H9 (cell line): ENCODE results near the gene ZCCHC17. TPM values are rescaled to one million over a fixed set of nuclear protein-coding genes. Genes with fewer than 3 reads are reported as not detected.

Source experiments
- DNase-seq: peaks from one replicate; pipeline ENCODE4 v3.0.0-alpha.2; 2017
- H2AFZ ChIP-seq: one replicate; pipeline ENCODE4 v1.6.1; 2013; ENCODE audit warnings: mild to moderate bottlenecking, low read length, control low read depth, moderate library complexity
- H2AK5ac ChIP-seq: 2 replicates; pipeline ENCODE4 v1.6.1; 2013; ENCODE audit warnings: low read length, control low read depth, mixed read lengths; ENCODE audit not compliant: insufficient read length
- H2BK120ac ChIP-seq: one replicate; pipeline ENCODE4 v1.6.1; 2013; ENCODE audit warnings: low read depth, mild to moderate bottlenecking, low read length, control low read depth, inconsistent platforms; ENCODE audit not compliant: poor library complexity, severe bottlenecking
- H2BK12ac ChIP-seq: 2 replicates; pipeline ENCODE4 v1.6.1; 2013; ENCODE audit warnings: low read length, control low read depth, mixed read lengths, low read depth; ENCODE audit not compliant: insufficient read length
- H2BK15ac ChIP-seq: 2 replicates; pipeline ENCODE4 v1.6.1; 2013; ENCODE audit warnings: low read depth, low read length, control low read depth
- H2BK20ac ChIP-seq: one replicate; pipeline ENCODE4 v1.6.1; 2013; ENCODE audit warnings: low read depth, mild to moderate bottlenecking, low read length, control low read depth, inconsistent platforms; ENCODE audit not compliant: poor library complexity, severe bottlenecking
- H2BK5ac ChIP-seq: 2 replicates; pipeline ENCODE4 v1.6.1; 2013; ENCODE audit warnings: low read length, control low read depth, mixed read lengths; ENCODE audit not compliant: insufficient read length
- H3K14ac ChIP-seq: 2 replicates; pipeline ENCODE4 v1.6.1; 2013; ENCODE audit warnings: low read length, control low read depth; ENCODE audit not compliant: insufficient read depth
- H3K18ac ChIP-seq: 2 replicates; pipeline ENCODE4 v1.6.1; 2013; ENCODE audit warnings: low read depth, mild to moderate bottlenecking, mixed read lengths, low read length, control low read depth; ENCODE audit not compliant: insufficient read length
- H3K23ac ChIP-seq: 2 replicates; pipeline ENCODE4 v1.6.1; 2013; ENCODE audit warnings: low read length, control low read depth, mixed read lengths, low read depth; ENCODE audit not compliant: insufficient read length
- H3K23me2 ChIP-seq: 2 replicates; pipeline ENCODE4 v1.6.1; 2013; ENCODE audit warnings: low read depth, mild to moderate bottlenecking, mixed read lengths, low read length, control low read depth; ENCODE audit not compliant: insufficient read length, poor library complexity, severe bottlenecking
- H3K27ac ChIP-seq: 2 replicates; pipeline ENCODE4 v1.5.1; 2013; ENCODE audit warnings: low read length, control low read depth, mixed read lengths, low read depth; ENCODE audit not compliant: insufficient read length
- H3K27me3 ChIP-seq: 2 replicates; pipeline ENCODE4 v1.6.1; 2013; ENCODE audit warnings: low read length, control low read depth, inconsistent platforms; ENCODE audit not compliant: insufficient read depth
- H3K4ac ChIP-seq: 2 replicates; pipeline ENCODE4 v1.6.1; 2013; ENCODE audit warnings: low read depth, mild to moderate bottlenecking, control low read depth, inconsistent platforms, low read length, moderate library complexity
- H3K4me1 ChIP-seq: 2 replicates; pipeline ENCODE4 v1.6.1; 2013; ENCODE audit warnings: low read length, control low read depth, inconsistent platforms; ENCODE audit not compliant: insufficient read depth
- H3K4me2 ChIP-seq: 2 replicates; pipeline ENCODE4 v1.6.1; 2013; ENCODE audit warnings: low read length, control low read depth, mixed read lengths; ENCODE audit not compliant: insufficient read length, insufficient read depth
- H3K56ac ChIP-seq: 2 replicates; pipeline ENCODE4 v1.6.1; 2013; ENCODE audit warnings: low read depth, mild to moderate bottlenecking, mixed read lengths, low read length, control low read depth; ENCODE audit not compliant: insufficient read length
- H3K79me1 ChIP-seq: 2 replicates; pipeline ENCODE4 v1.6.1; 2013; ENCODE audit warnings: low read depth, mild to moderate bottlenecking, moderate library complexity, low read length, control low read depth, inconsistent platforms; ENCODE audit not compliant: insufficient read depth, poor library complexity, severe bottlenecking
- H3K79me2 ChIP-seq: 2 replicates; pipeline ENCODE4 v1.6.1; 2013; ENCODE audit warnings: low read length, control low read depth, inconsistent platforms; ENCODE audit not compliant: insufficient read depth
- H3K9ac ChIP-seq: 2 replicates; pipeline ENCODE4 v1.6.1; 2013; ENCODE audit warnings: low read length, control low read depth, mixed read lengths; ENCODE audit not compliant: insufficient read length; ENCODE audit errors: extremely low read depth
- H3K9me3 ChIP-seq: one replicate; pipeline ENCODE4 v1.6.1; 2013; ENCODE audit warnings: low read depth, low read length, inconsistent platforms; ENCODE audit not compliant: control insufficient read depth
- H3T11ph ChIP-seq: one replicate; pipeline ENCODE4 v1.6.1; 2013; ENCODE audit warnings: mild to moderate bottlenecking, low read length, control low read depth, inconsistent platforms
- H4K20me1 ChIP-seq: one replicate; pipeline ENCODE4 v1.6.1; 2013; ENCODE audit not compliant: control insufficient read depth, insufficient read length, insufficient read depth
- H4K5ac ChIP-seq: 2 replicates; pipeline ENCODE4 v1.6.1; 2013; ENCODE audit warnings: low read depth, mild to moderate bottlenecking, mixed read lengths, low read length, control low read depth; ENCODE audit not compliant: insufficient read length
- H4K8ac ChIP-seq: replicated peaks from 2 replicates; pipeline ENCODE4 v1.6.1; 2013; ENCODE audit warnings: low read length, control low read depth, mixed read lengths, low read depth; ENCODE audit not compliant: insufficient read length
- H4K91ac ChIP-seq: 2 replicates; pipeline ENCODE4 v1.6.1; 2013; ENCODE audit warnings: low read depth, mild to moderate bottlenecking, moderate library complexity, mixed read lengths, low read length, control low read depth; ENCODE audit not compliant: insufficient read length
- H3K27ac Mint-ChIP-seq, 3 experiments: 2 replicates in 2 of 3; 3 replicates in 1 of 3; pipeline ENCODE4 v1.8.0; 2020 to 2021; ENCODE audit warnings: mixed read lengths in 3 of 3, mild to moderate bottlenecking in 1 of 3, moderate library complexity in 1 of 3
- H3K27me3 Mint-ChIP-seq: 2 replicates; pipeline ENCODE4 v1.8.0; 2021; ENCODE audit warnings: low read depth, mild to moderate bottlenecking, moderate library complexity, mixed read lengths
- H3K36me3 Mint-ChIP-seq, 3 experiments: 2 replicates in 2 of 3; 3 replicates in 1 of 3; pipeline ENCODE4 v1.8.0; 2020 to 2021; ENCODE audit warnings: low read depth in 3 of 3, mixed read lengths in 3 of 3; ENCODE audit not compliant: insufficient read depth in 1 of 3
- H3K4me1 Mint-ChIP-seq, 2 experiments: 2 replicates each; pipeline ENCODE4 v1.8.0; 2020; ENCODE audit warnings: mixed read lengths in 2 of 2
- H3K4me3 Mint-ChIP-seq, 2 experiments: 2 replicates in 1 of 2; 3 replicates in 1 of 2; pipeline ENCODE4 v1.8.0; 2020 to 2021; ENCODE audit warnings: mild to moderate bottlenecking in 2 of 2, mixed read lengths in 2 of 2, moderate library complexity in 1 of 2
- H3K9me3 Mint-ChIP-seq, 2 experiments: 2 replicates in 1 of 2; 3 replicates in 1 of 2; pipeline ENCODE4 v1.8.0; 2020; ENCODE audit warnings: mild to moderate bottlenecking in 2 of 2, mixed read lengths in 2 of 2, moderate library complexity in 1 of 2
- WGBS: extraction: QIAGEN DNeasy Blood & Tissue Kit; methylation state at CpG from one replicate; pipeline ENCODE4 v1.1.7; 2013; ENCODE audit warnings: missing lambda C conversion rate, low lambda C conversion rate, mixed read lengths; ENCODE audit not compliant: insufficient read length; ENCODE audit errors: extremely low coverage; 5-methylcytosine and 5-hydroxymethylcytosine counted together
- total RNA-seq: library from RNA; stranded (reverse); gene quantifications from 2 replicates; pipeline ENCODE4 v1.2.1, GENCODE V29; 2021
- TF ChIP-seq, protein P1 (sequence below): fragments of 200-600 bp; sonication (generic); conservative IDR thresholded peaks from 3 replicates; pipeline ENCODE4 v1.8.0; 2021; ENCODE audit warnings: antibody characterized with exemption, mild to moderate bottlenecking

Gene ZCCHC17
- total RNA-seq, 1 experiment from 2014 or later, result 50.4 TPM

- no peak overlapping the region for H3T11ph ChIP-seq
- no peak overlapping the region for H3K23ac ChIP-seq
- H2BK20ac ChIP-seq, result no peak overlapping the region
- H3K4me1 ChIP-seq, result no peaks in the 10 kb centered on the region
- TF ChIP-seq, protein P1, sequence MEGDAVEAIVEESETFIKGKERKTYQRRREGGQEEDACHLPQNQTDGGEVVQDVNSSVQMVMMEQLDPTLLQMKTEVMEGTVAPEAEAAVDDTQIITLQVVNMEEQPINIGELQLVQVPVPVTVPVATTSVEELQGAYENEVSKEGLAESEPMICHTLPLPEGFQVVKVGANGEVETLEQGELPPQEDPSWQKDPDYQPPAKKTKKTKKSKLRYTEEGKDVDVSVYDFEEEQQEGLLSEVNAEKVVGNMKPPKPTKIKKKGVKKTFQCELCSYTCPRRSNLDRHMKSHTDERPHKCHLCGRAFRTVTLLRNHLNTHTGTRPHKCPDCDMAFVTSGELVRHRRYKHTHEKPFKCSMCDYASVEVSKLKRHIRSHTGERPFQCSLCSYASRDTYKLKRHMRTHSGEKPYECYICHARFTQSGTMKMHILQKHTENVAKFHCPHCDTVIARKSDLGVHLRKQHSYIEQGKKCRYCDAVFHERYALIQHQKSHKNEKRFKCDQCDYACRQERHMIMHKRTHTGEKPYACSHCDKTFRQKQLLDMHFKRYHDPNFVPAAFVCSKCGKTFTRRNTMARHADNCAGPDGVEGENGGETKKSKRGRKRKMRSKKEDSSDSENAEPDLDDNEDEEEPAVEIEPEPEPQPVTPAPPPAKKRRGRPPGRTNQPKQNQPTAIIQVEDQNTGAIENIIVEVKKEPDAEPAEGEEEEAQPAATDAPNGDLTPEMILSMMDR, result no peak
- H3K27ac Mint-ChIP-seq, result no peak overlapping the region
- no peaks in the 10 kb centered on the region for H4K20me1 ChIP-seq
- no peak overlapping the region; a peak in 1 of 5 replicates for H3K4me3 Mint-ChIP-seq
- H3K27ac ChIP-seq, result no peak overlapping the region
- H3K79me2 ChIP-seq, result no peaks in the 10 kb centered on the region
- no peaks in the 10 kb centered on the region for H3K27me3 ChIP-seq
- H2AFZ ChIP-seq, result no peak overlapping the region
- H2AK5ac ChIP-seq, result no peak overlapping the region
- H4K91ac ChIP-seq, result no peak overlapping the region
- H2BK12ac ChIP-seq, result no peak overlapping the region
- no peak overlapping the region for H3K14ac ChIP-seq
- WGBS, result no CpG with 5 or more reads among the region's 3 CpGs
- no peaks in the 10 kb centered on the region for H3K9me3 ChIP-seq
- H3K18ac ChIP-seq, result no peak overlapping the region
- no peak overlapping the region for H3K9ac ChIP-seq
- no peaks in the 10 kb centered on the region for H3K4me1 Mint-ChIP-seq
- no peaks in the 10 kb centered on the region for H3K79me1 ChIP-seq
- H2BK15ac ChIP-seq, result no peak overlapping the region
- H3K4me2 ChIP-seq, result no peak overlapping the region
- H3K23me2 ChIP-seq, result no peaks in the 10 kb centered on the region
- H2BK5ac ChIP-seq, result no peak overlapping the region
- DNase-seq, result no peak
- peaks cover 6% of the 10 kb centered on the region for H3K27me3 Mint-ChIP-seq
- no peak overlapping the region for H2BK120ac ChIP-seq
- no peak overlapping the region for H4K8ac ChIP-seq
- H3K4ac ChIP-seq, result no peak overlapping the region
- H3K36me3 Mint-ChIP-seq, result no peaks in the 10 kb centered on the region
- H4K5ac ChIP-seq, result peak overlapping the region; percentile 76
- H3K56ac ChIP-seq, result no peak overlapping the region
- no peaks in the 10 kb centered on the region for H3K9me3 Mint-ChIP-seq
These were observed 47.0 kb upstream of the ZCCHC17 start for GRCh38 chr1:31249854-31250253.
